K562 (cell line): Measurements from ENCODE around the gene CLCNKA. TPM values are rescaled to one million over a fixed set of nuclear protein-coding genes. Genes with fewer than 3 reads are reported as not detected.

Experiments used
- CHD2 ChIP-seq: IDR thresholded peaks from 2 replicates; pipeline ENCODE4 v1.6.1; 2011; ENCODE audit warnings: low read depth, low read length
- GABPB1 ChIP-seq: sonication (generic); formaldehyde crosslinking; IDR thresholded peaks from 2 replicates; pipeline ENCODE4 v1.8.0; 2022; ENCODE audit warnings: mild to moderate bottlenecking, missing genetic modification reagents
- GTF2E2 ChIP-seq: fragments of 200-800 bp; sonication (Bioruptor generic); IDR thresholded peaks from 2 replicates; pipeline ENCODE4 v1.6.1; 2016; ENCODE audit warnings: missing genetic modification characterization, missing compliant biosample characterization
- NFE2 ChIP-seq: IDR thresholded peaks from 2 replicates; pipeline ENCODE4 v1.6.1; 2014; ENCODE audit warnings: antibody characterized with exemption, low read depth
- NFIX ChIP-seq: fragments of 250-450 bp; sonication (Bioruptor Pico); IDR thresholded peaks from 2 replicates; pipeline ENCODE4 v1.4.0; 2020; ENCODE audit warnings: low read depth, mild to moderate bottlenecking, moderate library complexity
- PHF20 ChIP-seq: fragments of 450-650 bp; IDR thresholded peaks from 2 replicates; pipeline ENCODE4 v1.6.1; 2018; ENCODE audit not compliant: partially characterized antibody
- RFX1 ChIP-seq: fragments of 450-650 bp; IDR thresholded peaks from 2 replicates; pipeline ENCODE4 v1.6.1; 2016; ENCODE audit warnings: mild to moderate bottlenecking, moderate library complexity
- SMAD1 ChIP-seq: fragments of 150-350 bp; IDR thresholded peaks from 2 replicates; pipeline ENCODE4 v1.6.1; 2014; ENCODE audit warnings: low read length, low read depth; ENCODE audit not compliant: partially characterized antibody
- TAF9B ChIP-seq: fragments of 450-650 bp; IDR thresholded peaks from 2 replicates; pipeline ENCODE4 v1.6.1; 2018; ENCODE audit warnings: mild to moderate bottlenecking; ENCODE audit not compliant: partially characterized antibody
- TBL1XR1 ChIP-seq, 2 experiments: IDR thresholded peaks; 2 replicates each; pipeline ENCODE4 v1.6.1; 2012; ENCODE audit warnings: improper control_type of control experiment in 2 of 2, low read length in 2 of 2, mild to moderate bottlenecking in 1 of 2
- ZC3H4 ChIP-seq: sonication (generic); formaldehyde crosslinking; IDR thresholded peaks from 2 replicates; pipeline ENCODE4 v1.9.0; 2021; ENCODE audit warnings: missing genetic modification reagents, borderline replicate concordance
- ZNF217 ChIP-seq: sonication (generic); formaldehyde crosslinking; IDR thresholded peaks from 2 replicates; pipeline ENCODE4 v1.8.0; 2022; ENCODE audit warnings: mild to moderate bottlenecking, missing genetic modification reagents
- ZNF23 ChIP-seq: fragments of 250-450 bp; sonication (Bioruptor Pico); IDR thresholded peaks from 2 replicates; pipeline ENCODE4 v1.4.0; 2020; ENCODE audit warnings: mild to moderate bottlenecking
- ZNF830 ChIP-seq: fragments of 250-450 bp; sonication (Bioruptor Pico); IDR thresholded peaks from 2 replicates; pipeline ENCODE4 v1.5.0; 2021; ENCODE audit warnings: mild to moderate bottlenecking
- polyA plus RNA-seq, 8 experiments: library from polyadenylated mRNA; depleted of rRNA in 4 of 8; stranded (reverse) in 5 of 8; unstranded in 3 of 8; fragments of >200 nt; fragmentation: Nextera tagmentation in 2 of 8; fragmentation: Illumina TruSeq in 1 of 8; extraction: Ambion mirVana in 2 of 8; extraction: Trizol in 1 of 8; gene quantifications; 2 replicates each; pipeline versions ENCODE4 v1.2.1 to v1.2.3, GENCODE V29; 2011 to 2014; ENCODE audit warnings: inconsistent platforms in 1 of 8, missing spikeins in 1 of 8
- total RNA-seq, 7 experiments: library from RNA; depleted of rRNA in 6 of 7; stranded (reverse); fragments of >200 nt in 6 of 7; fragmentation: Illumina TruSeq in 2 of 7; extraction: Trizol in 2 of 7; gene quantifications; 2 replicates each; pipeline versions ENCODE4 v1.2.1 to v1.2.3, GENCODE V29; 2011 to 2021; ENCODE audit warnings: low replicate concordance in 1 of 7
- TF ChIP-seq, protein P1 (sequence below): sonication (generic); formaldehyde crosslinking; IDR thresholded peaks from 2 replicates; pipeline ENCODE4 v1.8.0; 2022; ENCODE audit warnings: missing genetic modification reagents, mild to moderate bottlenecking, moderate library complexity, borderline replicate concordance
- TF ChIP-seq, protein P2 (sequence below): fragments of 250-450 bp; sonication (Bioruptor Pico); IDR thresholded peaks from 2 replicates; pipeline ENCODE4 v1.5.0; 2021; ENCODE audit warnings: mild to moderate bottlenecking, borderline replicate concordance
- TF ChIP-seq, protein P3 (sequence below): fragments of 250-450 bp; sonication (Bioruptor Pico); IDR thresholded peaks from 2 replicates; pipeline ENCODE4 v1.5.0; 2020; ENCODE audit warnings: mild to moderate bottlenecking
- TF ChIP-seq, protein P4 (sequence below): sonication (generic); formaldehyde crosslinking; IDR thresholded peaks from 2 replicates; pipeline ENCODE4 v1.8.0; 2022; ENCODE audit warnings: mild to moderate bottlenecking, missing genetic modification reagents

CLCNKA gene
- total and polyA plus RNA-seq, 9 of the 15 experiments (the other 6 are each of a cell fraction or from before 2014, with no cell fraction given): 0.03 to 0.37 (median 0.10) TPM; not detected in 3

- TF ChIP-seq ZC3H4 (CRISPR knock-in tag) (no peak; the same call in 1 of the 2 replicates), ZNF23 (no peak), RFX1 (no peak), ZNF830 (CRISPR knock-in tag) (no peak), GTF2E2 (tag) (no peak), NFE2 (no peak), ZNF217 (CRISPR knock-in tag) (no peak), SMAD1 (no peak), TAF9B (no peak), GABPB1 (0 out of 2 replicates have a peak, but pooled peaks have one; percentile 42), PHF20 (no peak), TBL1XR1 (IDR thresholded peaks at IDR 0.05; ENCODE audit: low read length in 2 of 2) (peak; percentile 52 to 63; a peak in 1 of 4 replicates), NFIX (no peak), CHD2 (0 out of 2 replicates have a peak, but pooled peaks have one; percentile 20)
- TF ChIP-seq, protein P1, sequence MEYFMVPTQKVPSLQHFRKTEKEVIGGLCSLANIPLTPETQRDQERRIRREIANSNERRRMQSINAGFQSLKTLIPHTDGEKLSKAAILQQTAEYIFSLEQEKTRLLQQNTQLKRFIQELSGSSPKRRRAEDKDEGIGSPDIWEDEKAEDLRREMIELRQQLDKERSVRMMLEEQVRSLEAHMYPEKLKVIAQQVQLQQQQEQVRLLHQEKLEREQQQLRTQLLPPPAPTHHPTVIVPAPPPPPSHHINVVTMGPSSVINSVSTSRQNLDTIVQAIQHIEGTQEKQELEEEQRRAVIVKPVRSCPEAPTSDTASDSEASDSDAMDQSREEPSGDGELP (CRISPR knock-in tag): peak; percentile 64; the same call in 1 of the 2 replicates
- TF ChIP-seq, protein P2, sequence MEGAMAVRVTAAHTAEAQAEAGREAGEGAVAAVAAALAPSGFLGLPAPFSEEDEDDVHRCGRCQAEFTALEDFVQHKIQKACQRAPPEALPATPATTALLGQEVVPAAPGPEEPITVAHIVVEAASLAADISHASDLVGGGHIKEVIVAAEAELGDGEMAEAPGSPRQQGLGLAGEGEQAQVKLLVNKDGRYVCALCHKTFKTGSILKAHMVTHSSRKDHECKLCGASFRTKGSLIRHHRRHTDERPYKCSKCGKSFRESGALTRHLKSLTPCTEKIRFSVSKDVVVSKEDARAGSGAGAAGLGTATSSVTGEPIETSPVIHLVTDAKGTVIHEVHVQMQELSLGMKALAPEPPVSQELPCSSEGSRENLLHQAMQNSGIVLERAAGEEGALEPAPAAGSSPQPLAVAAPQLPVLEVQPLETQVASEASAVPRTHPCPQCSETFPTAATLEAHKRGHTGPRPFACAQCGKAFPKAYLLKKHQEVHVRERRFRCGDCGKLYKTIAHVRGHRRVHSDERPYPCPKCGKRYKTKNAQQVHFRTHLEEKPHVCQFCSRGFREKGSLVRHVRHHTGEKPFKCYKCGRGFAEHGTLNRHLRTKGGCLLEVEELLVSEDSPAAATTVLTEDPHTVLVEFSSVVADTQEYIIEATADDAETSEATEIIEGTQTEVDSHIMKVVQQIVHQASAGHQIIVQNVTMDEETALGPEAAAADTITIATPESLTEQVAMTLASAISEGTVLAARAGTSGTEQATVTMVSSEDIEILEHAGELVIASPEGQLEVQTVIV: no peak
- TF ChIP-seq, protein P3, sequence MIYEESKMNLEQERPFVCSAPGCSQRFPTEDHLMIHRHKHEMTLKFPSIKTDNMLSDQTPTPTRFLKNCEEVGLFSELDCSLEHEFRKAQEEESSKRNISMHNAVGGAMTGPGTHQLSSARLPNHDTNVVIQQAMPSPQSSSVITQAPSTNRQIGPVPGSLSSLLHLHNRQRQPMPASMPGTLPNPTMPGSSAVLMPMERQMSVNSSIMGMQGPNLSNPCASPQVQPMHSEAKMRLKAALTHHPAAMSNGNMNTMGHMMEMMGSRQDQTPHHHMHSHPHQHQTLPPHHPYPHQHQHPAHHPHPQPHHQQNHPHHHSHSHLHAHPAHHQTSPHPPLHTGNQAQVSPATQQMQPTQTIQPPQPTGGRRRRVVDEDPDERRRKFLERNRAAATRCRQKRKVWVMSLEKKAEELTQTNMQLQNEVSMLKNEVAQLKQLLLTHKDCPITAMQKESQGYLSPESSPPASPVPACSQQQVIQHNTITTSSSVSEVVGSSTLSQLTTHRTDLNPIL (CRISPR knock-in tag): no peak
- TF ChIP-seq, protein P4, sequence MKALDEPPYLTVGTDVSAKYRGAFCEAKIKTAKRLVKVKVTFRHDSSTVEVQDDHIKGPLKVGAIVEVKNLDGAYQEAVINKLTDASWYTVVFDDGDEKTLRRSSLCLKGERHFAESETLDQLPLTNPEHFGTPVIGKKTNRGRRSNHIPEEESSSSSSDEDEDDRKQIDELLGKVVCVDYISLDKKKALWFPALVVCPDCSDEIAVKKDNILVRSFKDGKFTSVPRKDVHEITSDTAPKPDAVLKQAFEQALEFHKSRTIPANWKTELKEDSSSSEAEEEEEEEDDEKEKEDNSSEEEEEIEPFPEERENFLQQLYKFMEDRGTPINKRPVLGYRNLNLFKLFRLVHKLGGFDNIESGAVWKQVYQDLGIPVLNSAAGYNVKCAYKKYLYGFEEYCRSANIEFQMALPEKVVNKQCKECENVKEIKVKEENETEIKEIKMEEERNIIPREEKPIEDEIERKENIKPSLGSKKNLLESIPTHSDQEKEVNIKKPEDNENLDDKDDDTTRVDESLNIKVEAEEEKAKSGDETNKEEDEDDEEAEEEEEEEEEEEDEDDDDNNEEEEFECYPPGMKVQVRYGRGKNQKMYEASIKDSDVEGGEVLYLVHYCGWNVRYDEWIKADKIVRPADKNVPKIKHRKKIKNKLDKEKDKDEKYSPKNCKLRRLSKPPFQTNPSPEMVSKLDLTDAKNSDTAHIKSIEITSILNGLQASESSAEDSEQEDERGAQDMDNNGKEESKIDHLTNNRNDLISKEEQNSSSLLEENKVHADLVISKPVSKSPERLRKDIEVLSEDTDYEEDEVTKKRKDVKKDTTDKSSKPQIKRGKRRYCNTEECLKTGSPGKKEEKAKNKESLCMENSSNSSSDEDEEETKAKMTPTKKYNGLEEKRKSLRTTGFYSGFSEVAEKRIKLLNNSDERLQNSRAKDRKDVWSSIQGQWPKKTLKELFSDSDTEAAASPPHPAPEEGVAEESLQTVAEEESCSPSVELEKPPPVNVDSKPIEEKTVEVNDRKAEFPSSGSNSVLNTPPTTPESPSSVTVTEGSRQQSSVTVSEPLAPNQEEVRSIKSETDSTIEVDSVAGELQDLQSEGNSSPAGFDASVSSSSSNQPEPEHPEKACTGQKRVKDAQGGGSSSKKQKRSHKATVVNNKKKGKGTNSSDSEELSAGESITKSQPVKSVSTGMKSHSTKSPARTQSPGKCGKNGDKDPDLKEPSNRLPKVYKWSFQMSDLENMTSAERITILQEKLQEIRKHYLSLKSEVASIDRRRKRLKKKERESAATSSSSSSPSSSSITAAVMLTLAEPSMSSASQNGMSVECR (CRISPR knock-in tag): 0 out of 2 replicates have a peak, but pooled peaks have one; percentile 50
Observed at GRCh38 chr1:16055613-16056520, 34.0 kb downstream of the CLCNKA start (continued).
